ENCODE data around the gene PAPLN.

The PAPLN gene

GRCh38 chr14:73227812-73228781 lies 9.2 kb upstream of the PAPLN start:
- no peak for DNase-seq (ENCODE audit: low read depth in 2 of 2, low spot score in 1 of 2)

GRCh38 chr14:73230051-73230450 lies 7.3 kb upstream of the PAPLN start:
- no peak for DNase-seq (ENCODE audit: low read depth in 2 of 2, low spot score in 1 of 2)

GRCh38 chr14:73231981-73232851 lies 5.1 kb upstream of the PAPLN start:
- DNase-seq (ENCODE audit: low read depth in 2 of 2, low spot score in 1 of 2), result no peak

GRCh38 chr14:73232984-73233383 lies 4.3 kb upstream of the PAPLN start:
- DNase-seq (ENCODE audit: low read depth in 2 of 2, low spot score in 1 of 2), result no peak

- no peak for DNase-seq (ENCODE audit: low read depth in 2 of 2, low spot score in 1 of 2)
These were observed 3.7 kb upstream of the PAPLN start for GRCh38 chr14:73233564-73233963.

GRCh38 chr14:73234029-73234428 lies 3.3 kb upstream of the PAPLN start:
- DNase-seq (ENCODE audit: low read depth in 2 of 2, low spot score in 1 of 2), result no peak

- no peak for DNase-seq (ENCODE audit: low read depth in 2 of 2, low spot score in 1 of 2)
These were observed 2.5 kb upstream of the PAPLN start for GRCh38 chr14:73234586-73235394.

GRCh38 chr14:73235531-73236155 lies 1.7 kb upstream of the PAPLN start:
- no peak for DNase-seq (ENCODE audit: low read depth in 2 of 2, low spot score in 1 of 2)

GRCh38 chr14:73236157-73236556 lies 1.1 kb upstream of the PAPLN start:
- no peak for DNase-seq (ENCODE audit: low read depth in 2 of 2, low spot score in 1 of 2)

- DNase-seq (ENCODE audit: low read depth in 2 of 2, low spot score in 1 of 2), result no peak
These were observed 521 bp upstream of the PAPLN start for GRCh38 chr14:73236752-73237218.

- DNase-seq (ENCODE audit: low read depth in 2 of 2, low spot score in 1 of 2), result no peak
These were observed 599 bp downstream of the PAPLN start for GRCh38 chr14:73237786-73238423.

- DNase-seq (ENCODE audit: low read depth in 2 of 2, low spot score in 1 of 2), result no peak
These were observed 1.1 kb downstream of the PAPLN start for GRCh38 chr14:73238424-73238852.

- DNase-seq (ENCODE audit: low read depth in 2 of 2, low spot score in 1 of 2), result no peak
These were observed 1.6 kb downstream of the PAPLN start for GRCh38 chr14:73238941-73239340.

GRCh38 chr14:73239393-73240241 lies 2.3 kb downstream of the PAPLN start:
- no peak for DNase-seq (ENCODE audit: low read depth in 2 of 2, low spot score in 1 of 2)

GRCh38 chr14:73240816-73241480 lies 3.6 kb downstream of the PAPLN start:
- DNase-seq (ENCODE audit: low read depth in 2 of 2, low spot score in 1 of 2), result no peak

GRCh38 chr14:73241481-73242165 lies 4.3 kb downstream of the PAPLN start:
- DNase-seq (ENCODE audit: low read depth in 2 of 2, low spot score in 1 of 2), result no peak

GRCh38 chr14:73242357-73242901 lies 5.1 kb downstream of the PAPLN start:
- no peak for DNase-seq (ENCODE audit: low read depth in 2 of 2, low spot score in 1 of 2)

- no peak for DNase-seq (ENCODE audit: low read depth in 2 of 2, low spot score in 1 of 2)
These were observed 6.0 kb downstream of the PAPLN start for GRCh38 chr14:73243341-73243740.
